ENCODE data around the gene TLR4.

TLR4 gene

DNA sequence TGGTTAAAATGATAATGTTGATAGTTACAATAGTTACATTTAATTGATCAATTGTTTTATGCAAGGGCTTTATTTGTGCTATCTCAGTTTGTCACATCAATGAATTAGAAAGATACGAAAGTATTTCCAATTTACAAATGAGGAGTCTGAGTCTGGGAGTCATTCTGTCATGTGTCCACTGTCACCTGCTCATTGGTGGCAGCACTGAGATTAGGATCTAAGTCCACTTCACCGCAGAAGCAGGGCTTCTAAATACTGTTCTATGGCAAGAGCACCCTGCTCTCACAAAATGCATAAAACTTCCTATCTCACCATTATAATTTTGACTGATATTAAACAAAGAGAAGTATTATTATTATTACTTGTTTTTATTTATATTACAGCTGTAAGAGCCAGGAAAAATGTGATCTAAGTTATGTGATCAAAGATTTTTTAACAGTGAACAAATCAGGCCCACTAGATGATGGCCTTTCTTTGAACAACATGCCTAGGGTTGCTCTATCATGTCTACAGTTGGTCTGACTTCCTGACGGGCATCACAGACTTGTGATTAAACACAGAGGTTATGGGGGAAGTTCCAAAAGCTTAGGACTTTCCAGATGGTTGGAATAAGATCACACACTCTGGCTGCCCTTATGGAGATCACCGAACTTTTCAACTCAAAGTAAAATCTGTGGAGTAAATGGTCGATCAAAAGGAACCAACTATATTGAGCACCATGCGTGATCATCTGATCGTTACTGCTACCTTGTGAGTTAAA, 15.1 kb downstream of the TLR4 start:
- no peaks in the 10 kb centered on the region for H3K36me3 ChIP-seq (ENCODE audit: insufficient read depth, low read length)
- no peaks in the 10 kb centered on the region for H3K9me3 ChIP-seq (ENCODE audit: low read depth, low read length)
- no peak overlapping the region for H3K4me3 ChIP-seq
- no peak overlapping the region for H3K27ac ChIP-seq
- no peak overlapping the region for H3K9ac ChIP-seq (ENCODE audit: insufficient read length)
- DNase-seq (ENCODE audit: low read depth, low spot score) = no peak
- TF ChIP-seq EZH2 (IDR thresholded peaks at IDR 0.05) (no peak), POLR2AphosphoS5 (IDR thresholded peaks at IDR 0.05; ENCODE audit: borderline replicate concordance, low read depth, low read length) (no peak), FOXP2 (optimal IDR thresholded peaks at IDR 0.05; ENCODE audit: control extremely low read depth, extremely low read length, insufficient read depth) (no peak)

- H3K9ac ChIP-seq (ENCODE audit: insufficient read length) = no peak overlapping the region
- no peak for TF ChIP-seq POLR2AphosphoS5 (IDR thresholded peaks at IDR 0.05; ENCODE audit: borderline replicate concordance, low read depth, low read length)
- no peak overlapping the region for H3K4me3 ChIP-seq
- no peak for DNase-seq (ENCODE audit: low read depth, low spot score)
- H3K9me3 ChIP-seq (ENCODE audit: low read depth, low read length) = no peaks in the 10 kb centered on the region
- no peaks in the 10 kb centered on the region for H3K36me3 ChIP-seq (ENCODE audit: insufficient read depth, low read length)
- H3K27ac ChIP-seq = no peak overlapping the region
Observed at GRCh38 chr9:117720066-117720465, 15.9 kb downstream of the TLR4 start.

GRCh38 chr9:117720555-117720954, 16.4 kb downstream of the TLR4 start:
- TF ChIP-seq POLR2AphosphoS5 (IDR thresholded peaks at IDR 0.05; ENCODE audit: borderline replicate concordance, low read depth, low read length) = no peak
- no peak for TF ChIP-seq FOXP2 (optimal IDR thresholded peaks at IDR 0.05; ENCODE audit: control extremely low read depth, extremely low read length, insufficient read depth)
- TF ChIP-seq EZH2 (IDR thresholded peaks at IDR 0.05) = no peak
- H3K27ac ChIP-seq = no peak overlapping the region
- H3K9me3 ChIP-seq (ENCODE audit: low read depth, low read length) = no peaks in the 10 kb centered on the region
- H3K4me3 ChIP-seq = no peak overlapping the region
- H3K9ac ChIP-seq (ENCODE audit: insufficient read length) = no peak overlapping the region
- H3K36me3 ChIP-seq (ENCODE audit: insufficient read depth, low read length) = no peaks in the 10 kb centered on the region
- no peak for DNase-seq (ENCODE audit: low read depth, low spot score)

DNA sequence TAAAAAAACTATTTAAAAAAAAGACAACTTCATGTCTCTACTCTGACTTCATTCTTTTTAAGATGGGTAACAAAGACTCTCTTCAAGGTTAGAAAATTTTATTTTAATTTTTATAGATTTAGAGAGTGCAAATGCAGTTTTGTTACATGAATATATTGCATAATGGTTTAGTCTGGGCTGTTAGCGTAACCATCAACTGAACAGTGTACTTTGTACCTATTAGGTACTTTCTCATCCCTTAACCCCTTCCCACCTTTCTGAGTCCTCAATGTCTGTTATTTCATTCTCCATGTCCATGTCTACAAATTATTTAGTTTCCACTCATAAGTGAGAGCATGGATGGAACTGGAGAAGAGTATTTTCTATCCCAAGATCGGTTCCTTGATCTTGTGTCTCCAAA, 16.8 kb downstream of the TLR4 start:
- Histone ChIP-seq H3K27ac (no peak overlapping the region), H3K9me3 (ENCODE audit: low read depth, low read length) (no peaks in the 10 kb centered on the region), H3K36me3 (ENCODE audit: insufficient read depth, low read length) (no peaks in the 10 kb centered on the region), H3K9ac (ENCODE audit: insufficient read length) (no peak overlapping the region), H3K4me3 (no peak overlapping the region)
- TF ChIP-seq EZH2 (IDR thresholded peaks at IDR 0.05) (no peak), POLR2AphosphoS5 (IDR thresholded peaks at IDR 0.05; ENCODE audit: borderline replicate concordance, low read depth, low read length) (no peak), FOXP2 (optimal IDR thresholded peaks at IDR 0.05; ENCODE audit: control extremely low read depth, extremely low read length, insufficient read depth) (no peak)
- DNase-seq (ENCODE audit: low read depth, low spot score) = no peak

- no peaks in the 10 kb centered on the region for H3K36me3 ChIP-seq (ENCODE audit: insufficient read depth, low read length)
- TF ChIP-seq EZH2 (IDR thresholded peaks at IDR 0.05) (no peak), FOXP2 (optimal IDR thresholded peaks at IDR 0.05; ENCODE audit: control extremely low read depth, extremely low read length, insufficient read depth) (no peak)
- H3K9me3 ChIP-seq (ENCODE audit: low read depth, low read length) = no peaks in the 10 kb centered on the region
- H3K27ac ChIP-seq = no peak overlapping the region
- no peak overlapping the region for H3K9ac ChIP-seq (ENCODE audit: insufficient read length)
- H3K4me3 ChIP-seq = no peak overlapping the region
- DNase-seq (ENCODE audit: low read depth, low spot score) = no peak
Observed at GRCh38 chr9:117722108-117722761, 18.0 kb downstream of the TLR4 start.

DNA sequence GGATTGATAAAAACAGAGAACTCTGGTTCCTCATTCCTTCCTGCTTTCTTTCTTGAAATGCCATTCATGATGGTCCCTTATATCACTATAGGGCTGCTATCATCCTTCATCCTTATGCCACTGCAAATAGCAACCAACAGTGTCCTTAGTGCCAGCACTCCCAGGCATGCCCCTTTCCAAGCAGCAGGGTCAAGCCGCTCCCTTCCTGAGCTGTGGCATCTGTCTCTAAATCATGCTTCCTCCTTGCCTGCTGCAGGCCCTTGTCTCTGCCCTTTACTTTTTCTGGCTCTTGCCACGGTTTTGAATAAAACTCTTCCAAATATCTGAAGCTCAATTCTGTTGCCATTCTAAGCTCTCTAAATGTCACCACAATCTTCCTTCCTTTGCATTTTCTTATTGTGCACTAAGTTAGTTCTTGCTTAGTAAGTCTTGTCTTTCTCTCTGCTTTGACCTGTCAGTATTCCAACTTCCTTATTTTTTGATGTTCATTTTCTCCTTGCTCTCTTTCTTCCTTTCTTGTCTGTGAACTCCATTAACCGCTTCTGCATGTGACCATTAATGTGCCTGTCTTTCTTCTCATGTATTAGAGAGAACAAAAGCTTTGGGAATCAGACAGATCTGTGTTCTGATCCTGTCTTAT, 19.9 kb downstream of the TLR4 start:
- TF ChIP-seq FOXP2 (optimal IDR thresholded peaks at IDR 0.05; ENCODE audit: control extremely low read depth, extremely low read length, insufficient read depth) (no peak), EZH2 (IDR thresholded peaks at IDR 0.05) (no peak), POLR2AphosphoS5 (IDR thresholded peaks at IDR 0.05; ENCODE audit: borderline replicate concordance, low read depth, low read length) (no peak)

DNA sequence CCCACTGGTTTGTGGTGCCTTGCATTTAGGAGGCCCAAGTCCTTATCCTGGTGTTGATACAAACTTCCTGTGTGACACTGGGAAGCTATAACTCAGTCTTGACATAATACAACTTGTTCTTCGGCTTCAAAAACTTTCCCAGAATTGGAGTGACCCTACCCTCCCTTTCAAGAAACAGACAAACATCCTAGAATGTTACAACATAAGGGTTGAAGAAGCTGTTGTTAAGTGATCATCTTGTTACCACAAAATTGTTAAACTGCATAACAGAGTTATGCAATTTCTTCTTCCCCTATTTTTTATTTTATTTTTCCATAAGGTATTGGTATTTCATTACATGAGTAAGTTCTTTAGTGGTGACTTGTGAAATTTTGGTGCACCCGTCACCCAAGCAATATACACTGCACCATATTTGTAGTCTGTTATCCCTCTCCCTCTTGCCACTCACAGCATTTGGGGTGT, 21.3 kb downstream of the TLR4 start:
- Histone ChIP-seq H3K27ac (no peak overlapping the region), H3K4me3 (no peak overlapping the region), H3K36me3 (ENCODE audit: insufficient read depth, low read length) (no peaks in the 10 kb centered on the region), H3K9me3 (ENCODE audit: low read depth, low read length) (no peaks in the 10 kb centered on the region), H3K9ac (ENCODE audit: insufficient read length) (no peak overlapping the region)
- DNase-seq (ENCODE audit: low read depth, low spot score) = no peak
- TF ChIP-seq POLR2AphosphoS5 (IDR thresholded peaks at IDR 0.05; ENCODE audit: borderline replicate concordance, low read depth, low read length) (no peak), FOXP2 (optimal IDR thresholded peaks at IDR 0.05; ENCODE audit: control extremely low read depth, extremely low read length, insufficient read depth) (no peak), EZH2 (IDR thresholded peaks at IDR 0.05) (no peak)

More for the DNA sequence above, 19.9 kb downstream of the TLR4 start:
- H3K9ac ChIP-seq (ENCODE audit: insufficient read length) = no peak overlapping the region
- DNase-seq (ENCODE audit: low read depth, low spot score) = no peak
- no peak overlapping the region for H3K4me3 ChIP-seq
- H3K36me3 ChIP-seq (ENCODE audit: insufficient read depth, low read length) = no peaks in the 10 kb centered on the region
- H3K9me3 ChIP-seq (ENCODE audit: low read depth, low read length) = no peaks in the 10 kb centered on the region
- no peak overlapping the region for H3K27ac ChIP-seq

DNA sequence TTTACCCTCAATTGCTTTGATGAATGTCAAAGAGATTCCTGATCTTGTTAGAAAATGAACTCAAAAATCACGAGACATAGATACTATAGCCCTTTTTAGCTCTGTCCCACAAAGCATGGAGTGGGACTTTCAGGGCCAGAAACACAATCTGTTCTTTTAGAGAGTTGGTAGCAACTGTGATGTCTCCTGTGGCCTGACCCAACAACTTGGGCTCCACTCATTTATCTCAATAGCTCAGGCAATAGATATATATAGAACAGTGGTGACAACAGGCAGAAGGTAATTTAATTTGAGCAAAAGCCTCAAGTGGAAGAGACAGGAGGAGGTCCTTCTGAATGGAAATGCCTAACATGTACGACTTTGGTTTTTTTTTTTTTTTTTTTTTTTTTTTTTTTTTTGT, 25.2 kb downstream of the TLR4 start:
- no peaks in the 10 kb centered on the region for H3K9me3 ChIP-seq (ENCODE audit: low read depth, low read length)

More for the DNA sequence above, 25.2 kb downstream of the TLR4 start:
- H3K4me3 ChIP-seq = no peak overlapping the region
- H3K27ac ChIP-seq = no peak overlapping the region
- TF ChIP-seq POLR2AphosphoS5 (IDR thresholded peaks at IDR 0.05; ENCODE audit: borderline replicate concordance, low read depth, low read length) (no peak), EZH2 (IDR thresholded peaks at IDR 0.05) (no peak), FOXP2 (optimal IDR thresholded peaks at IDR 0.05; ENCODE audit: control extremely low read depth, extremely low read length, insufficient read depth) (no peak)
- H3K36me3 ChIP-seq (ENCODE audit: insufficient read depth, low read length) = no peaks in the 10 kb centered on the region
- no peak for DNase-seq (ENCODE audit: low read depth, low spot score)
- no peak overlapping the region for H3K9ac ChIP-seq (ENCODE audit: insufficient read length)

All from SK-N-MC (cell line).